ENCODE measurements around the gene ARMH1.

Gene ARMH1

DNA sequence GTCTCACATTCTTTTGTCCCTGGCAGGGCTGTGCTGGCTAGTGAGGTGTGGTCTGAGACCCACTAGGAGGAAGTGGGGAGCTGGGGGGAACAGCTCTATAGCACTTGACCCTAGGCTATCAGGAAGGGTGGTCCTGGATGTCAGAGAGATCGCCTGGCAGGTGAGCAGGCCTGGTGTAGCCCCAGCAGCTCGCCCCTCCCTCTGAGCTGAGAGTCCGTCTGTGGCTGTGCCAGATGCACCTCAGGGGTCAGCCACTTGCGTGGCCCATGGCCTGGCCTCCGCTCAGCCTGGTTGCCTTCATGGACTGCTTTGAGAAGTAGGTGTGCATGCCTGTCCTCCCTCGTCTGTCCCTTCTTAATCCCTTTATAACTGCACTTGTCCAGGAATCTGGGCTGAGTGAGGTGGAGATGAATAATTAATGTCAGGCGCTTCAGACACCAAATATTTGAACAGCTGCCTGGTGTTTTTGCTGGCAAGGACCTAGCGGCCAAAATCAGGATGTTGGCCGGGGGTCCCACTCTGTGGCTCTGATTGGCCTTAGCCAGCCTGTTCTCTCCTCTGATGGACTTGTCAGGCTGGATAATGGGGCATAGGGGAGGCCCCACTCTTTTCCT lies 30.7 kb upstream of the ARMH1 start:
- no peak overlapping the region for H3K27ac ChIP-seq
- no peak for DNase-seq (ENCODE audit: low read depth, low spot score)

- H3K27ac ChIP-seq, result no peak overlapping the region
- no peak for DNase-seq (ENCODE audit: low read depth, low spot score)
Observed at GRCh38 chr1:44644806-44645205, 29.7 kb upstream of the ARMH1 start.

GRCh38 chr1:44645476-44646244 lies 28.9 kb upstream of the ARMH1 start:
- DNase-seq (ENCODE audit: low read depth, low spot score), result no peak
- H3K27ac ChIP-seq, result peak overlapping the region; percentile 24

DNA sequence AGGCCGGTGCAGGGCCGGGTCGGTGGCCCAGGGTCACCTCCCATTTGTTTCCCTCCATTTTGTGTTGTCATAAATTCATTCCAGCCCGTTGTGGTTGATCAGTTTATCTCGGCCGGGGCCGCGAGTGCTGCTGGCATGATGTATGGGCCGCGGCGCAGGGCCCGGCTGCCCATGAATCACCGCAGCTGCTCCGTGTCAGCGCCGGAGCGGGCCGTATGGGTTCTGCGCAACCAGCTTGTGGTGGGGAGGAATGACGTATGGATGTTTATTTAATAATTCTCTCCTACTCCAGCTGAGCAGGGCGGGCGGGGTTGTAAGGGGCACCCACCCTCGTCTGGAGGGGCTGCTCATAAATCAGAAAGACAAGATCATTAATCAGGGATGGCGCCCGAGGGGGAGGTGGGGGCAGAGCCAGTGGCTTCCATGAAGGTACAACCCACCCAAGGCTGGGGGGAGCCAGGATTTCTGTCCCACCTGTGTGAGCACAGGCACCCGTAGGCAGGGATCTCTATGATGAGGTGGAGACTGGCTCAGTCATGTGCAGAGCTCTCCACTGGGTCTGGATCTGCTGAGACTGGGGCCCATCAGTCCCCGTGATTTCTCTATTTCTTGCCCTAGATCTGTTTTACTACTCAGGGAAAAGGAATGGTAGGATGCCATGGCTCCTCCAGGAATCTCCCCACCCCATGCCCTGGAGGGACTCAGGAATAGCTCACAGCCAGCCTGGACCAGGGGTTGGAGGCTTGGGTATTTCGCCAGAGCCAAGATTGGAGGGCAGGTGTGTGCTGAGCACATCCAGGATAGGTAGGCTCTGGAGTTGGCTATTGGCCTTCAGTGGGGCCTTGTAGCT lies 28.0 kb upstream of the ARMH1 start:
- no peak overlapping the region for H3K27ac ChIP-seq
- DNase-seq (ENCODE audit: low read depth, low spot score), result no peak

DNA sequence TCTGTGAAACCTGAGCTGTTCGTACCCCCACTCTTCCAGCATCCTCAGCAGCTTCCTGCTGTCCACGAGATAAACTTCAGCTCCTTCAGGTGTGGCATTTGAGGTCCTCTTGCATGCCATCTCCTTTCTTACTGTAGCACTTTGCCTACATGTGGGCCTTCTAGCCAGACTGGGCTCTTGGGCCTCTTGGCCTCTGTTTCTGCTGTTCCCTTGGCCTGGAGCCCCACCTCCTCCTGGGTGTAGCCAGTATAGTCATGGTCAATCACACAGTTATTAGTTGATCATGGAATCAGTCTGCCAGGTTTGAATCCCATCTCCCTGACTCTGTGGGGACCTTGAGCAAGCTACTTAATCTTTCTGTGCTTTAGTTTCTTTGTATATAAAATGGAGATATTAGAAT lies 26.6 kb upstream of the ARMH1 start:
- no peak for DNase-seq (ENCODE audit: low read depth, low spot score)
- H3K27ac ChIP-seq, result no peak overlapping the region

- DNase-seq (ENCODE audit: low read depth, low spot score), result no peak
- no peak overlapping the region for H3K27ac ChIP-seq
Observed at GRCh38 chr1:44648529-44649250, 25.8 kb upstream of the ARMH1 start.

GRCh38 chr1:44649788-44650158 lies 24.7 kb upstream of the ARMH1 start:
- DNase-seq (ENCODE audit: low read depth, low spot score), result no peak
- no peak overlapping the region for H3K27ac ChIP-seq

DNA sequence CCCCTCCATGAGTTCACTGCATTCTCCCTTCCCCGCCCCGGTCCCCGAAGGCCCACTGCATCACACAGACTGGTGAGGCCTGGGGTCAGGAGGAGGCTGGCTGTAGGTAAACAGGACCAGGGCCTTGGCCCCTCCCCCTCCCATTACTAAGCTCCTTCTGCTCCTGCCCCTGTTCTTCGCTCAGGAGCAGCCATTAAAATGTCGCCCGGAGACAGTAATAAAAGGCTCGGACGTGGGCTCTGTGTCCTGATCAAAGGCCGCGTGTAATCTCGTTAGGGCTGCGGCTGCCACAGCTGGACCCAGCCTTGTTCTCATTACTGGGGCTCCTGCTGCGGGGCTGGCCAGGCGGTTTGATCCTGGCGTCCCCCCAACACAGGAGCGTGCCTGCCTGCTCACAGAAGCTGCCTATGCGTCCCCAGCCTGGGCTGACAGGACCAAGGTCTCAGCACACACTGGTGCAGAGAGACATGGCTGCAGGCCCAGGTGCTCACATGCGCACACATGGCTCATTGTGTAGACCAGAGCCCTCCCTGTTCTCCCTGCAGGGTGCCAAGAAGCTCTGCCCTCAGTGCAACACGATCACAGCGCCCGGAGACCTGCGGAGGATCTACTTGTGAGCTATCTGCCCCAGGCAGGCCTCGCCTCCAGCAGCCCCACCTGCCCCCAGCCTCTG lies 24.2 kb upstream of the ARMH1 start:
- no peak for DNase-seq (ENCODE audit: low read depth, low spot score)
- no peak overlapping the region for H3K27ac ChIP-seq

DNA sequence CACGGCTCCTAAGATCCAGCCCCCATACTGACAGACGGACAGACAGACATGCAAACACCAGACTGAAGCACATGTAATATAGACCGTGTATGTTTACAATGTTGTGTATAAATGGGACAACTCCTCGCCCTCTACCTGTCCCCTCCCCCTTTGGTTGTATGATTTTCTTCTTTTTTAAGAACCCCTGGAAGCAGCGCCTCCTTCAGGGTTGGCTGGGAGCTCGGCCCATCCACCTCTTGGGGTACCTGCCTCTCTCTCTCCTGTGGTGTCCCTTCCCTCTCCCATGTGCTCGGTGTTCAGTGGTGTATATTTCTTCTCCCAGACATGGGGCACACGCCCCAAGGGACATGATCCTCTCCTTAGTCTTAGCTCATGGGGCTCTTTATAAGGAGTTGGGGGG lies 23.4 kb upstream of the ARMH1 start:
- DNase-seq (ENCODE audit: low read depth, low spot score), result no peak
- no peak overlapping the region for H3K27ac ChIP-seq

DNA sequence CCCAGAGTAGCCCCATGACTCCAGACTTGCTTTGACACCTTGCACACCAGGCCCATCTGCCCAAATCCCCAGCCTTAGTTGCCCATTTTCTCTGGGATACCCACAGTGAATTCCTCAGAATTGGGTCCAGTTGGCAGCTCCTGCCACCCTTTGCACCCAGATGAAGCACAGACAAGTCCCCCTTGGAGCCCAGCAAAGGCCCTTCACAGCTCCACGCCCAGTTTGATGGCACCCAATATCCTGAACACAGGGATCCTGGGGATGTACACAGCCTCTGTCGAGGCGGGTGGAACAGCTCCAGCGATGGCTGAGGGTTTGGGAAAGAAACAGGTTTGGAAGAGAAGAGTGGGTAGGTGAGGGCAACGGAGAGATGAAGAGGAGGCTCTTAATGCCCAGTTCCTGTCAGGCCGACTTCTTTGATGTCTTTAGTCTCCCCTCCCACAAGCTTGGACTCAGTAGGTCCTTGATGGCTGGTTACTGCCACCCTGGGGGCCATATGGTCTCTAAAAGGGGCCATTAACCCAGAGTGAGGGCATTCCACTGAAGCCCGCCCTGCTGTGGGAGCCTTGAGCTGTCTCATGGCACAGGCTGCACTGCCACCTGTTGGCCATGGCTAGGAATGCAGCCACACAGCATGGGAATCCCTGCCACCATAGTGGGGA lies 21.9 kb upstream of the ARMH1 start:
- H3K27ac ChIP-seq, result no peak overlapping the region

DNA sequence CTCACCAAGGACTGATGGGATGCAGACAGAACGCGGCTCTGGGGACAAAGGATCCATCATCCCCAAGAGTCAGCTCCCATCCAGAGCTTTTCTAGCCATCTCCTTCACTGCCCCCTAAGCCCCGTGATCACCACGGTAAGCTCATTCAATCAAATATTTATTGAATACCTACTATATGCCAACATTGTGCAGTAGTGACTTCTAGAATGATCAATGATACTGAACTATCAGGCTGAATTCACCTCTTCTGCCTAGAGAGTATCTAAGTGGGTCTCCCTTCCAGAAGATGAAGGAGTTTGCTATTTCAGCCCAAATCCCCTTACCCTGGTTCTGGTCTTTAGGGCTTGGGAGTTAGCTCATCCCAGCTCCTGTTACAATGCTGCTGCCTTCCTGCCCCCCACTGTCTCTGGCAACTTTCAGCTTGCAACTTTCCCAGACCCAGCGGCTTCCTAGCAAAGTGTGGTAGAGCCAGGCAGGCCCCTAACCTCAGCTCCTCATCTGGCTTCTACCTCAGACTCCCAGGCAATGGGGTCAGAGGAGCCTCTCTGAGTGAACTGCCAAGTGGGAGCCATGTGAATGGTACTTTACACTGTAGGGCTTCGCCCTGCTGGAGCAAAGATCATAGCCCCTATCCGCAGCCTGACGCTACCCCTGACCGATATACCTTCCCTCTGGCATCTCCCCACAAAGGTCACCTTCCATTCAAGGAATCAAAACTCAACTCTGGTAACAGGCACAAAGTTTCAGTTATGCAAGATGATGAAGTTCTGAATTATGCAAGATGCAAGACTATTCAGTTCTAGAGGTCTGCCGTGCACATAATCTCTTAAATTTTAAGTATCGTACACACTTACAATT lies 21.2 kb upstream of the ARMH1 start:
- H3K27ac ChIP-seq, result no peak overlapping the region
- no peak for DNase-seq (ENCODE audit: low read depth, low spot score)

More for the DNA sequence above, 21.9 kb upstream of the ARMH1 start:
- no peak for DNase-seq (ENCODE audit: low read depth, low spot score)

GRCh38 chr1:44654621-44655187 lies 19.8 kb upstream of the ARMH1 start:
- no peak for DNase-seq (ENCODE audit: low read depth, low spot score)

GRCh38 chr1:44655609-44656008 lies 18.9 kb upstream of the ARMH1 start:
- DNase-seq (ENCODE audit: low read depth, low spot score), result no peak
- H3K27ac ChIP-seq, result no peak overlapping the region

More at GRCh38 chr1:44654621-44655187, 19.8 kb upstream of the ARMH1 start:
- H3K27ac ChIP-seq, result no peak overlapping the region

- no peak for DNase-seq (ENCODE audit: low read depth, low spot score)
- H3K27ac ChIP-seq, result no peak overlapping the region
Observed at GRCh38 chr1:44659566-44659965, 14.9 kb upstream of the ARMH1 start.

GRCh38 chr1:44660176-44660575 lies 14.3 kb upstream of the ARMH1 start:
- no peak overlapping the region for H3K27ac ChIP-seq
- no peak for DNase-seq (ENCODE audit: low read depth, low spot score)

- no peak for DNase-seq (ENCODE audit: low read depth, low spot score)
- H3K27ac ChIP-seq, result no peak overlapping the region
Observed at GRCh38 chr1:44661781-44662682, 12.5 kb upstream of the ARMH1 start.

DNA sequence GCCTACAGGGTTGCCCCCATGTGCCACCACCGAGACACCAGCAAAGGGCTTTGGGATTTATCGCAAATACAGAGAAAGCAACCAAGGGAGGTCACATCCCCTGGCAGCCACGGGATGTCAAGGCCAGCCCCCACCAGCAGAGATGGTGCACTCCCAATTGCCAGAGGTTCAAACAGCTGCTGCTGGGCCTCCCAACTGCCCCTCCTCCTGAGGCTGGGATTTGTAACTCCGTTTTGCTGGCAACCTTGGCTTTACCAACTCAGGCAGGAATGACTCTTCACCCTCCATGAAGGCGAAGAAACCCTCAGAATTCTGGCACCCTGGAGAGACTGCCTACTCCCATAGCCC lies 11.9 kb upstream of the ARMH1 start:
- H3K27ac ChIP-seq, result no peak overlapping the region
- no peak for DNase-seq (ENCODE audit: low read depth, low spot score)
